DMS114 treated with DMSO at 0.1 percent for 48 hours (cell line): ENCODE measurements around the gene ELF4.
"Not testable (repeated sequence)": the region's sequence is repeated elsewhere in the genome, so short reads cannot be mapped to it uniquely, and the experiment has no call there.

ENCODE experiments used
- DNase-seq: peaks from one replicate; lab custom pipeline; 2025; ENCODE audit not compliant: unreplicated experiment; lab: John Stamatoyannopoulos, UW

ELF4 gene

DNA sequence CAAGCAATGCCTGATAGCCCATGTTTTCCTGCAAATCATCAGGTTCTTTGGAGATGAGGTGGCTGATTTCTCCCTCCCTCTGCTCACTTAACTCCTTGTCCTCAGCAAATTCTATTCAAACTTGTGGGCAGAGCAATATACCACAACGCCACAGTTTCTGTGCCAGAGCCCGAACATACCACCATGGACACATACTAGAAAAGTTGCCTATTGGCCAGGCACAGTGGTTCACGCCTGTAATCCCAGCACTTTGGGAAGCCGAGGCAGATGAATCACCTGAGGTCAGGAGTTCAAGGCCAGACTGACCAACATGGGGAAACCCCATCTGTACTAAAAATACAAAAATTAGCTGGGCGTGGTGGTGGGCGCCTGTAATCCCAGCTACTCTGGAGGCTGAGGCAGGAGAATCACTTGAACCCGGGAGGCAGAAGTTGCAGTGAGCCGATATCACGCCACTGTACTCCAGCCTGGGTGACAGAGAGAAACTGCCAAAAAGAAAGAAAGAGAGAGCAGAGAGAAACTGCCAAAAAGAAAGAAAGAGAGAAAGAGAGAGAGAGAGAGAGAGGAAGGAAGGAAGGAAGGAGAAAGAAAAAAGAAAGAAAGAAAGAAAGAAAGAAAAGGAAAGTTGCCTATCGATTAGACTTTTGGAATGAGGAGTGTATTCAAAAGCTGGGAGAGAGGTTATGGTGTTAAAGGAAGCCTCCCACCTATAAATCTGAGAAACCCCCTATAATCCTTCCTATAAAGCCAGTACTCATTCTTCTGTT lies 5.0 kb upstream of the ELF4 start:
- DNase-seq, result not testable (repeated sequence)

DNA sequence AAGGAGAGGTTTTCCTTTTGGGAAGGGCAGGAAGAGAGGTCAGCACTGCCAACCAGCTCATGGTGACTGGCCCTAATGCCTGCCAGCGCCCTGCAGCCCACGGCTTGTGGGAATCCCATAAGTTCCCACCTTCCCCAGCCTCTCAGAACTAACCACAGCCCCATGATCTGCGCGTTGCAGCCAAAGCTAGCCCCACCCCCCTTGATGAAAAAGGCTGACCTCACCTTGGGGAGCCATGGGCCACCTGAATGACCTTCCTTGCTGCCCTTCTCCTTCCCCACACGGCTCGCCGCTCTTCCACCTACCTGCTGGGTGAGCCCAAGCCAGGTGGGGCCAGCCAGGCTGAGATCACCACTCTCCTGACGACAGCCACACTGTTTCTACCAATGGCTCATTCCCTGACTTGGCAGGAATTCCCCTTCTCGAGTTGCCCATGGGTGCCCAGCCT lies 3.9 kb upstream of the ELF4 start:
- DNase-seq, result no peak

DNA sequence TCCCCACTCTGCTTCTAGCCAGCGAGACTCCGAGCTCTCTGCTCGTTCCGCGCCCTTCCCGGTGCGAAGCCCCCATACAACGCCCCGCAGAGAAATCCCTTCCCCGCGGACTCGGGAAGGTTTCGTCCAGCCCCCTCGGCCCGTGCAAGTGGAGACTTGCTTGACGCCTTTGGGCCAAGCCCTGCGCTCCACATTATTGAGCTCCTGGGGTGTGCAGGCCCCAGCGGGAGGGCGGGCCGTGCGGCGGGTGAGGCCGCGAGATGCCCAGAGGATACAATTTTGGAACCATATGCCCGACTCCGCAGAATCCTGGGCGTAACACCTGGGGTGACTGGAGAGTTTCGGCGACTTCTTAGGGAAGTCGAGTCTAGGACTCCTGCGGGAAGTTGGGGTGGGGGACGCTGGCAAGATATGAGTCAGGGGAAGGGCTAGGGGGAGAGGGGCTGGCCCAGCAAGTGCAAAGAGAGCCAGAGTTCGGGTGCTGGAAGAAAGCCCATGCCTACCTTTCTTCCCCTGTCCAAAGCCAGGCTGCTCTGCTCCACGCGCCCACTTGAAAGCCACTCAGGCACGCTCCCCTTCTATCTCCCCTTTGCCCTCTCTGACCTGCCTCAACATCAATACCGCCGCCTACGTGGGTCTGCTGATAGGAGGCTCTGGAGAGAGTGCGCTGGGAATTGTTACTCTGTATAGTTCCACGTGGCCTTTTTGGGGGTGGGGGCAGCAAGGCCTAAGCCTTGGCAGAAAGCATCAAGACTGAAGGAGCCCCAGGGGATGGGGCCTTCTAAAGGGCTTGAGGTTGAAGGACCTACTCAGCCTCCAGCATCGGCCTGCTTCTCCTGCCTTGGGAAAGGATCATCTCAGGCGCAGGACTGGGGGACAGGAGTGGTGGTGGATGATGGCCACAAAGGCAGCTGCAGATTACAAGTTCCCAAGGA lies 1.2 kb upstream of the ELF4 start:
- no peak for DNase-seq

DNA sequence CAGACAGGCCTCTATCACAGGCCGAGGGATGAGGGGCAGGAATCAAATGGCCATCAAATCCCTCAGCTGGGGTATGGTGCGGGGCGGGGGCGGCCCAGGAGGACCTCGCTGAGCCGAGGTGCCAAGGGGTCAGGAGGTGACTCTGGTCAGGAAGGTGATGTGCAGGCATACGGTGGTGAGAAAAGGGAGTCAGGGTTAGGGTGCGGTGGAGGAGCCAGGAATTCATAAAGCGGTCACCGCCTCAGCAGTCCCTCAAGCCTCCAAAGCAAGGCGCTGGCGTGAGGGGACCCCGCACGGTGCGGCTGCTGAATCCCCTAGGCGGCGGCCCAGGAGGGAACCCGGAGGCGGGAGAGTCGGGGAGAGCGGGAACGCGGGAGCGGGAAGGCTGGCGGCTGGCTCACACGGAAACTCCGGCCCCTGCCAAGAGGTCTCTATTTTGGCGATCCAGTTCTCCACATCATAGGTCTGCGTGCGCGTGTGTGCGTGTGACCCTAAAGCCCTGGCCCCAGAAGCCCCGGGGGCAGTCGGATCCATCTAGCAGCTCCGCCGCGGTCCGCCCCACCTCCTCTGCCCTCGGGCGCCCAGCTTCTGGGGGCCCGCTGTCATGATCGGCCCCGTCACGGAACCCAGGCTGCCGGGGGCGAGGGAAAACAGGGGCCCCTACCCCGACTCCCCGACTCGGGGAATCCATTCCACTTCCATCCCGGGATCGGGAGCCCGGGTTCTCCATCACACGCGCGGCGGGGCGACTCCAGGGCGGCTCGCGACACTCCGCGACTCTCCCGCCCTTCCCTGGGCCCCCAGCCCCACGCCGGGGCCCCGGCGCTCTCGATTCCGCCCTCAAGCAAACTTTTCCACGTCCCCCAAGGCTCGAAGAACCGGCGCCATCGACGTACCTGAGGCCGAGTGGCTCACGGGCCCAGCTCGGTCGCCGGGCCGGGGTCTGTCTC lies 593 bp downstream of the ELF4 start:
- no peak for DNase-seq

DNA sequence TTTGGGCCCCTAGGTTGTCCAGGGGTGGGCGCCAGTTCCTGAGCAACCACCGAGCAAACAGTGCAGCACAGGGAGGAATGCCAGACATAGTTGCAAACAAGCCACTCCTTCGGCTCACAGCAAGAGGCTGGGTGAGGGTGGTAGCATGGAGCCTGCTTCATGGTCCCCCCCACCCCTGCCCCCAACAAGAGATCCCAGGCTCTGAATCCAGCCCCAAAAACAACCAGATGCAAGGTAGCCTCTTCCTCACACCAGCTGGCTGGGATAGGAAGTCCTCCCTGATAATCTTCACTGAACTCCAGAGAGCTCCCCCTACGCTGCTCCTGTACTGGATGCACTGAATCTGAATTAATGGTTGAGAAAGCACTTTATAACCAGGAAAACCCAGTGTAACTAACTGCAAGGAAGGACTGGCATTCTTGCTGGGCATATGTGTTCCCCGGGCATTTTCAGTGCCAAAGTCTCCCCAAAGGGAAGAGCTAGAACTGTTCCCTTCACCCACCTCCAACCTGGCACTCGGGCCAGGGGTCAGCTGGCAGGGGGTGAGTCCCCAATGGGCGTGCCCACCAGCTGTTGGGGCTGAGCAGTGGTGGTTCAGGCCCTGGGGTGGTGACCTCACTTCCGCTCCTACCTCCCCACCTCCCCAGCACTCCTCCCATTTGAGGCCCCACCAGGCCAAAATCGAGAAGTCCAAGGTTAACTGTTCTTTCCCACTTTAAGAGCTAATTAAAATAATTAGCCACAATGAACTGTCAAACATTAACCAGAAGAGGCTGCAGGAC lies 1.5 kb downstream of the ELF4 start:
- no peak for DNase-seq

DNA sequence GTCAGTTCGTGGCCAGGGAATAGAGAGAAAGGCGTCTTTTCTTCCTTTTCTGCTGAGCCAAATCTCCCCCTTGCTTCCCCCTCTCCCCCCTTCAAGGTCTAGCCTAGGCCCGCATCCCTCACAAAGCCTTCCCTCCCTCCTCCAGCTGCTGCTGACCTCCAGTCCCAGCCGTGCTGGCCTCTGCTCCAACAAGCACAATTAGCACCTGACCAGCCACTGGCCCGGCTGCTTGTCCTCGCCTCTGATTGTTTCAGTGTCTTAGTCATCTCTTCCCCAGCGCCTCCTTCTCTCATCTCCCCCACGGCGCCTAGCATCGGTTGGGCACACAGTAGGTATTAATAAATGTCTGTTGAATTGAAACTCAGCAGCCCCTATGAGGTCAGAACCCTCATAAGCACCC lies 4.2 kb downstream of the ELF4 start:
- DNase-seq, result no peak

DNA sequence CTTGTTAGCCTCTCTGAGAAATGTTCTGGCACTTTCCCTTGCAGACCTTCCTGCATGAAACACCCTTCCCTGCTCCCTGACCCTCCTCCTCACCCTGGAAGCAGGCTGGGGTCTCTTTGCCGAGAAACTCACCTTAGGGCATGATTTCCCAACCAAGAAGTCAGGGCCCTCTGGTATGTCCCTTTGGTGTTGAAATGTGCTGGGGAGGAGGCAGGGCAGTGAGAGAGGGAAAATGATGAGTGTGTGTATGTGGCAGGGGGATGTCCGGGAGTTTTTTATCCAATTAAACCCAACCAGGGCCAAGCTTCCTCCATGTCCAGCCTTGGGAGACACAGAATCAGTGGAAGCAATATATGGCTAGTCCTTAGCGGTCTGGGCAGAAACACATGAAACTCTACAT lies 5.1 kb downstream of the ELF4 start:
- DNase-seq, result no peak

DNA sequence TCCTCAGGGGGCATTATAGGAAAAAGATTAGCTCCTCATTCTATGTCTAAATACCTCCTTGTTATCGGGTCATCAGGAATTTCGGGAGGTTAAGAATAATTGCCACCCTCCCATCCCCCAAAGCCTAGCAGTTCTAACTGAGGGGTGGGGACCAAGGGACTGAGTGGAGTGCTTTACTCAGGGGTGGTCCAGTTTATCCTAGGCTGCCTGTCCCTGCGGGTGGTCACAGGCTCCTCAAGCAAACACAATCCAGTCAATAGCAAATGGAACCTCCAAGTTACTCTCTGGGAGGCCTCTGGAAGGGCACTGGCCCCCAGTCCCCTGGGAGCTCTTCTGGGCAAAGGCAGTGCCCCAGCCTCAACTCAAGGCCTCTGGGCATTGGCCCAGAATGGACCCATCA lies 6.7 kb downstream of the ELF4 start:
- no peak for DNase-seq

DNA sequence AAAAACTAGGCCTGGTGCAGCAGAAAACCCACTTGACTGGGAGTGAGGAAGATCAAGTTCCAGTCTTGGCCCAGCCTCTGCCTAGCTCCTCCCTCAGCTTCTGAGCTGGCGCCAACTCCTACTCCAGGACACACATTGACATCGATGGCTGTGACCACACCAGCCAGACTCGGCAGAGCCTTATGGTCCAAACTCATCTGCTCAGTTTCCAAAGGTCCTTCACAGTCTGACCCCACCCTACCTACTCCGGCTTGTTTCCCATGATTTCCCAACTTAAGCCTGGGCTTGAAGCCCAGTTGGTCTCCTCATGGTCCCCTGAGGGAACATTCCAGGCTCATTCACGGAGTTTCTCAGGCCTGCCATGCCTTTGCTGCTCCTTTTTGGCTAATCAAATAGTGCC lies 10.1 kb downstream of the ELF4 start:
- no peak for DNase-seq

DNA sequence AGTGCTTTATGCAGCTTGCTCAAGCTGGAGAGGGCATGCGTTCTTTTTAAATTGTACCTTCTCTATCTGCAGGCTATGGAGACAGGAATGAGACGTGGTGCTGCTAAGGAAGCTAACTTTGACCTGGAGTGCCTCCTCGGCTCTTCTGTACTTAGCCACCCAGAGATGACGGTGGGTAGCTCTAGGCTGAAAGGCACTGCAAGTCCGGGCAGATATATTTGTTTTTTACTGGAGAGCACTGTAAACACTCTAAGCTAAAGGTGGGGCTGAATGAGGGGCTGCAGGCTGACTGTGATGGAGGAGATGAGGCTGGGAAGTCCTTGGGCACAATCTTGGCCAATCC lies 12.1 kb downstream of the ELF4 start:
- DNase-seq, result no peak

DNA sequence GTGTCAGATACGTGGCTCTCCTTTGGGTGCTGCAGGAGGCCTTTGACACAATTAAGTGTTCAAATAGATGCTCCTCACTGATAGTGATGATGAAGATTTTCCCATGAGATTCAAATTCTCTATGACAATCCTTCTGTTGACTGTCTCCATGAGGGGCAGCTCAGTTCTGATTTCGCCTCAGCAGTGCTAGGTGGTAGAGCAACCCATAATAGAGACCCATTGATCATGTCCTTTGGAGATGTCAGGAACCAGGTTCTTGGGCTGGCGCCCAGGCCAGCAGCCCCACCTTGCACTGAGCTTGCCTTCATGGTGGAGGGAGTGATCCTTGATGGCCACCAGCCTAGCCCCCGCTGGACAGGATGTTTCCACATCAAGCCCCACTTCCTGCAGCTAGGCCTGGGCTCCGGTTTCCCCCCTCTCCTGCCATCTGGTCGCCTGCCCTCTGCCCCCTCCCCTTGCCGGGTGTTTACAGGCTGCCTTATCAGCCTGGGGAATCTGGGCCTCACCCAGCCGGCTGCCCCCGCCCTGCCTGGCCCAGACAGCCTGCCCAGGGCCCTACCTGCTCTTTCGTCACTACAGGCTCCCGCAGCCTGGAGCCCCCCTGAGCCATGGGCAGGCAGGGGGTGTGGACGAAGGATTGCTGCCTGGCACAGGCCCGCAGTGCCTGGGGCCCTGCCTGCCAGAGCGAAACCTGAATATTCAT lies 12.6 kb downstream of the ELF4 start:
- no peak for DNase-seq

DNA sequence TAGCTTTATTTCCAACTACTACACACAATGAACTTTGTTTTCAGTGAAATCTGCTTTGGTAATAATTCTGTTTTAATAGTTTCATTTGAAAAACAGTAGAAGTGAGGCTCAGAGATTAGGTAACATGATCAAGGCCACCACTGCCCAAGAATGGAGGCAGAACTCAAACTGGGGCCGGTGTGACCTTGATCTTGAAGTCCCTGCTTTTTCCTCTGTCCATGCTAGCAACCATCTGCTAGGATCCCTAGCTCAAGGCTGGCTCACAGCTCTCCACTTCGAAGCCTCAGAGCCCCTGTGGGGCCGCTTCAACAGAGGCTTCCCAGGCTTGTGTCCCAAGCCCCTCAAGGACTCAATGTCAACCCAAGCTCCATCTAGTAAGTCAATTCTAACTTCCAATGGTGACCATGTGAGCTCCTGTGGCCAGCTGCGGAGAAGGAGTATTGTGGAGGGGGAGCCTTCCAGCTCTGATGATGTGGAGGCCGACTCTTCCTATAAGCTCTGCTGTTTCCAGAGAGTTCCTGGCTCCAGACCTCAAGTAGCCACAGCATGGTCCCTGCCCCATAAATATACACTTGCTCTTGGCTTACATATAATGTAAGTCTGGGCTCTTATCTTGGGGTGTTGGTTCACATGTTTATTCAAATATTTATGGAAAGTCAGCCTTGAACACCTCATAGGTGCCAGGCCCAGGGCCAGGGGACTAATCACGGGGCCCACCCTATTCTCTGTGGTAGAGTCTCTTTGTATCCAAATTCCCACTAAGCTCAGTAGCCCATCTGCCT lies 14.9 kb downstream of the ELF4 start:
- DNase-seq, result no peak

DNA sequence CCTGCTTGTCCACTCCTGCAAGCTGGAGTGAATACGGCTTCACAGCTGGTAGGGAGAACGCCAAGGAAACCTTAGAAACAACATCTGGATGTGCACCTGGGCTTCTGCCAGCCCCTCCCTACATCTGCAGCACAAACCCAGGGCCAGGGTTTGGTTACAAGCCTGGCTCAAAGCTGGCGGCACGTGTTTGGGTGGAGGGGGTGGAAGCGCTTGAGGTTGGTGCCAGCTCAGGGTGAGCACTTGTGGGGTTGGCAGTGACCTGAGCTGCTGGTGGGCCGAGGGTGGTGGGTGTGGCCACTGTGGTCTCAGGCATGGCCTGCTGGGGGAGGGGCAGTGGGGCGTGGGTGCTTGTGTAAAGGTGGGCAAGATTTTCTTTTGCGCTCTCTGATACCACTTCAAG lies 15.6 kb downstream of the ELF4 start:
- no peak for DNase-seq

DNA sequence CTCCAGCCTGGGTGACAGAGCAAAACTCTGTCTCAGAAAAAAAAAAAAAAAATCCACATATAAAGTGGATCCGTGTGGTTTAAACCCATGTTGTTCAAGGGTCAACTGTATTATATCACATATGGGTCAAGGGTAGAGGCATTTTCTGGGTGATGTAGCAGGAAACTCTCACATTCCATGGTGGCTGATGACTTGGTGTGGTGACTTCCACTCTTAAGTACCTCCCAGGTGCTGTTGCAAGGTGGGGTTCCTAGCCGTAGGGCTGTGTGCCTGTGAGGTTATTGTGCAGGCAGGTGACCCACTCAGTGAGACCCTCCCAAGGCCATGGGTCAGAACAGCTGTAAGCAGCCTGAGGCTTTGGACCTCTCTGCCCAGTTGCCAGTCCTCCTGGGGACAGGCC lies 17.0 kb downstream of the ELF4 start:
- no peak for DNase-seq

DNA sequence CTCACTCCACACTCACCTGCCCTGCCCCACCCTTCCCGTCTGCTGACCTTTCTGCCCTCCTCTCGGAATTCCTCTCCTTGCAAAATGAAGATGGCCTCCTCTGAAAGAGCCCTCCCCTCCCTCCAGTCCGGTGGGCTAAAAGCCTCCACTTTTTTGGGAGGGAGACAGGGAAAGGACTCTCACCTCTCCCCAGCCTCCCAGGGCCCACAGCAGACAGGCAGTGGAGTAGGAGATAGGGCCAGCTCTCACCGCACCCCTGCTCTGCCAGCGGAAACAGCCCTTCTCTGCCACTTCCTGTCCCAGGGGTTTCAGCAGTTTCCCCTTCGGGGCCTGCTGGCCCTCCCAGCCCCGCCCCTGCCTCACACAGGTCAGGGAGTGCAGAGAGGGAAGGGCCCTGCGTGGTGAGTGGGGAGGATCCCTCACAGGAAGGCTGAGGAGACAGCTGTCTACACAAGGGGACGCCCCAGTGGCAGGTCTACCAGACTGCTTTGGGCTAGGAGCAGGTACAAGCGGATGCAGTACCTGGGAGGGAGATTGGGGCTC lies 18.2 kb downstream of the ELF4 start:
- no peak for DNase-seq

DNA sequence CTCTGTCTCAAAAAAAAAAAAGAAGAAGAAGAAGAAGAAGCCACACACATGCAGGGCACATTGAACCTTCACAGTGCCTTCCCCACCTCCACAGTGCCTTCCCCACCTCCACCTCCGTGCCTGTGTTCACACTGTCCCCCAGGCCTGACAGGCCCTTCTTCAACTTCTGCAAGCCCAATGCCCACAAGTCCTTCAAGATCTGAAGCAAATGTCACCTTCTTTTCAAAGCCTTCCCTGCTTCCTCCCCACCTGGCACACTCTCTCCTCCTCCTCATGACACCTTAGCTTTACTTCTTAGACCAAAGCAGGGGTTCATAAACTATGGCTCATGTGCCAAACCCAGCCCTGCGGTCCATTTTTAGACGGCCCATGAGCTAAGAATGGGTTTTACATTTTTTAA lies 19.9 kb downstream of the ELF4 start:
- DNase-seq, result no peak

DNA sequence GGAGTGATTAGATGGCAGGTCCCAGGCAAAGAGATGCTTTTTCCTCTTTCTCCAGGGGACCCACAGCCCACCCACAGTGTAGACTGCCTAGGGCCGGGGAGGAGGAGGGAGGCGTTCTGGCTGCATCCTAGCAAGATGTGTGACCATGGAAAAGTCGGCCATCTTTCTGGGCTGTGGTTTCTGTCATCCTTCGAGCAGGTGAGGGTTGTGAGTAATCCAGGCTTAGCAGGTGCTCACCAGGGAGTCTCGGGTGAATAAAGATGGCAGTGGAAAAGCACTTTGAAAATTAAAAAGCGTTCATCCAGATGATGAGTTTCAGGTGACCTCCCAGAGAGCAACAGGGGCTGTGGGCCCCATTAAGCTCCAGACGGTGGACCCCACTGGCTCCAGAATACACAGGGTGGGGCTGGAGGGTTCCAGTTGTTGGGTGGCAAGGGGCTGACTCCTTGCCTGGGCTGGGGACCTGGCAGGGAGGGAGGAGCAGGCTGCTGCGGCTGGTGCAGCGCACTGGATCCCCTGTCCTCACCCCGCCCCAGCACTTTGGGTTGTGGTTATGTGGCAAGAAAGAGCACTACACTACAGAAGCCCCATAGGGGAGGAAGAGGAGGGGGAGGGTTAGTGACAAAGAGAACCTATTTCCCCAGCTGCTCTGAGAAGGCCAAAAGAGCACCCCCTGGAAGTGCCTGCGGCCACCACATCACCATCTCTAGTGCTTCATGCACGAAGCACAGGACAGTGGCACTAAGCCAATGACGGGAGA lies 23.7 kb downstream of the ELF4 start:
- DNase-seq, result no peak
